Mesenchymal stem cell (in vitro differentiated cells and primary cell): ENCODE data around the gene STUM.
"Not testable (repeated sequence)": the region's sequence is repeated elsewhere in the genome, so short reads cannot be mapped to it uniquely, and the experiment has no call there.

Experiments
- DNase-seq: peaks from one replicate; pipeline ENCODE4 v3.0.0-alpha.2; 2013
- H2AFZ ChIP-seq: one replicate; pipeline ENCODE4 v1.6.1; 2013; ENCODE audit warnings: low read depth, mild to moderate bottlenecking, control low read depth, inconsistent platforms, low read length, moderate library complexity
- H2AK5ac ChIP-seq: 2 replicates; pipeline ENCODE4 v1.6.1; 2013; ENCODE audit warnings: low read length, moderate library complexity, mild to moderate bottlenecking, inconsistent platforms; ENCODE audit not compliant: severe bottlenecking
- H2BK120ac ChIP-seq: one replicate; pipeline ENCODE4 v1.6.1; 2013; ENCODE audit warnings: low read depth, mild to moderate bottlenecking, inconsistent platforms, low read length, moderate library complexity
- H2BK12ac ChIP-seq, 2 experiments: one replicate each; pipeline ENCODE4 v1.6.1; 2013; ENCODE audit warnings: inconsistent platforms in 2 of 2, low read length in 2 of 2, mild to moderate bottlenecking in 2 of 2, moderate library complexity in 2 of 2, control low read depth in 1 of 2
- H2BK15ac ChIP-seq: one replicate; pipeline ENCODE4 v1.6.1; 2013; ENCODE audit warnings: mild to moderate bottlenecking, low read depth, inconsistent platforms; ENCODE audit not compliant: poor library complexity, severe bottlenecking
- H2BK5ac ChIP-seq: 2 replicates; pipeline ENCODE4 v1.6.1; 2013; ENCODE audit warnings: low read depth, mild to moderate bottlenecking, low read length, control low read depth, inconsistent platforms; ENCODE audit not compliant: poor library complexity, severe bottlenecking
- H3K14ac ChIP-seq, 2 experiments: one replicate each; pipeline ENCODE4 v1.6.1; 2013; ENCODE audit warnings: inconsistent platforms in 2 of 2, low read length in 2 of 2, control low read depth in 1 of 2, mild to moderate bottlenecking in 1 of 2, moderate library complexity in 1 of 2
- H3K18ac ChIP-seq, 2 experiments: one replicate each; pipeline ENCODE4 v1.6.1; 2013; ENCODE audit warnings: inconsistent platforms in 2 of 2, low read length in 2 of 2, control low read depth in 1 of 2, low read depth in 1 of 2, mild to moderate bottlenecking in 1 of 2
- H3K23ac ChIP-seq, 2 experiments: one replicate each; pipeline ENCODE4 v1.6.1; 2013; ENCODE audit warnings: inconsistent platforms in 2 of 2, low read length in 2 of 2, mild to moderate bottlenecking in 2 of 2, moderate library complexity in 2 of 2, control low read depth in 1 of 2
- H3K27ac ChIP-seq: 2 replicates; pipeline ENCODE4 v1.5.1; 2013; ENCODE audit warnings: mild to moderate bottlenecking, moderate library complexity, low read length, control low read depth, inconsistent platforms; ENCODE audit not compliant: poor library complexity, severe bottlenecking
- H3K27me3 ChIP-seq, 2 experiments: 2 replicates each; pipeline versions ENCODE4 v1.6.1 to v1.7.0; 2013; ENCODE audit warnings: low read length in 2 of 2, mild to moderate bottlenecking in 2 of 2, moderate library complexity in 2 of 2, control low read depth in 1 of 2, inconsistent platforms in 1 of 2; ENCODE audit not compliant: control insufficient read depth in 1 of 2, insufficient read depth in 1 of 2
- H3K36me3 ChIP-seq, 2 experiments: 2 replicates each; pipeline versions ENCODE4 v1.6.1 to v1.7.0; 2013; ENCODE audit warnings: low read length in 2 of 2, control low read depth in 1 of 2, inconsistent platforms in 1 of 2, low read depth in 1 of 2, mild to moderate bottlenecking in 1 of 2; ENCODE audit not compliant: insufficient read depth in 2 of 2, control insufficient read depth in 1 of 2
- H3K4ac ChIP-seq, 2 experiments: one replicate each; pipeline ENCODE4 v1.6.1; 2013; ENCODE audit warnings: inconsistent platforms in 2 of 2, low read length in 2 of 2, mild to moderate bottlenecking in 2 of 2, moderate library complexity in 2 of 2, control low read depth in 1 of 2, low read depth in 1 of 2
- H3K4me1 ChIP-seq: 2 replicates; pipeline ENCODE4 v1.6.1; 2013; ENCODE audit warnings: low read depth, low read length, control low read depth; ENCODE audit not compliant: control insufficient read depth, insufficient read depth
- H3K4me2 ChIP-seq: 2 replicates; pipeline ENCODE4 v1.6.1; 2013; ENCODE audit warnings: low read length, mild to moderate bottlenecking, inconsistent platforms; ENCODE audit not compliant: poor library complexity, severe bottlenecking
- H3K4me3 ChIP-seq, 2 experiments: 2 replicates each; pipeline versions ENCODE4 v1.5.1 to v1.7.0; 2013; ENCODE audit warnings: low read length in 2 of 2, mild to moderate bottlenecking in 2 of 2, control low read depth in 1 of 2, low read depth in 1 of 2; ENCODE audit not compliant: insufficient read depth in 1 of 2
- H3K79me1 ChIP-seq: replicated peaks from 2 replicates; pipeline ENCODE4 v1.6.1; 2013; ENCODE audit warnings: mild to moderate bottlenecking, control low read depth, low read length, inconsistent platforms; ENCODE audit not compliant: poor library complexity, severe bottlenecking
- H3K9ac ChIP-seq: 2 replicates; pipeline ENCODE4 v1.7.0; 2013; ENCODE audit warnings: mild to moderate bottlenecking, low read length, moderate library complexity
- H3K9me3 ChIP-seq: 2 replicates; pipeline ENCODE4 v1.7.0; 2013; ENCODE audit warnings: mild to moderate bottlenecking, low read length; ENCODE audit not compliant: control insufficient read depth
- H4K8ac ChIP-seq: one replicate; pipeline ENCODE4 v1.6.1; 2013; ENCODE audit warnings: inconsistent platforms, mild to moderate bottlenecking, low read length, moderate library complexity
- H4K91ac ChIP-seq: one replicate; pipeline ENCODE4 v1.6.1; 2013; ENCODE audit warnings: mild to moderate bottlenecking, low read length, inconsistent platforms
- WGBS: methylation state at CpG from one replicate; pipeline ENCODE4 v1.1.7; 2013; ENCODE audit warnings: mixed read lengths; 5-methylcytosine and 5-hydroxymethylcytosine counted together

Gene STUM

GRCh38 chr1:226596531-226597165 is 48.1 kb downstream of the STUM start:
- DNase-seq: no peak
- Histone ChIP-seq H3K79me1 (no peaks in the 10 kb centered on the region), H2BK12ac (no peak overlapping the region), H3K9me3 (peaks cover 6% of the 10 kb centered on the region), H3K14ac (no peak overlapping the region), H3K27ac (no peak overlapping the region), H2AFZ (no peak overlapping the region), H4K91ac (no peak overlapping the region), H3K4me1 (no peaks in the 10 kb centered on the region), H3K4me3 (no peak overlapping the region), H2BK120ac (no peak overlapping the region), H3K4me2 (no peak overlapping the region), H3K27me3 (peaks cover 28 to 51% of the 10 kb centered on the region in 2 experiments), H3K36me3 (no peaks in the 10 kb centered on the region), H3K23ac (no peak overlapping the region), H2BK5ac (no peak overlapping the region), H4K8ac (no peak overlapping the region), H3K4ac (no peak overlapping the region), H2AK5ac (no peak overlapping the region), H2BK15ac (no peak overlapping the region), H3K18ac (no peak overlapping the region), H3K9ac (no peak overlapping the region)
- WGBS: 85% methylated on average over 15 of the region's 16 CpGs

DNA sequence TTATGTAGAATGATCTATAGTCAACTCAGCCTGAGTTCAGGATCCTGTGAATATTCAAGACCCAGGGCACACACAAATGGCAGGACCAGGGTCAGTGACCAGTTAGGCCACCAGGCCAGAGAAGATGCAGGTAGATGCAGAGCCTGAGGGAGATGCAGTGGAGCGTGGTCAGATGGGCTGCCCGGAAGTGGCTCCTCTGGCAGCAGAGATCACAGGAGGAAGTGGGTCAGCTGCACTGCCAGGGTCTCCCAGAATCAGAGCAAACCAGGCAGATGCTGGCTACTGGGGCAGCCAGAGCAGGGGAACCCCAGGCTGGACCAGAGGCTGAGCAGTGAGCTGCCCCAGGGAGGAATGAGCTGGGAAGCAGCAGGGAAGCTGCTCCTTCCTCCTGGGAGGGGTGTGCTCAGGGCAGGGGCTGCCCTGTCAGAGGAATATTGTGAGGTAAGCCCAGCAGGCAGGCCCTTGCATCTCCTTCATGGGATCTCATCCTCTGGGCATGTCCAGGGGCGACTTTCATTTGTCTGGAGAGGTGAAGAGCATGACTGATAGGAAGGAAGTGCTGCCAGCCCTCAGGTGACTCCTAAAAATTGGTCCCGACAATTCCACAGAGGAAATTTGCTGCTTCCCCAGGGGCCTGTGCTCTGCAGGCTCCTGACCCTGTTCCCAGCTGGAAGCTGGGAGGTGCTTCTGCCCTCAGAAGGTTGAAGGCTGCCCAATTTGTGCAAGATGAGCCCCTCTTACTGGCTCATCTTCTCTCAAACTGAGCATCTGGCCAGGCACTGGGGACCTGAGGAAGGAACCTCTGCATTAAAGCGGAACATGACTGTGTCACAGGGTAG is 49.3 kb downstream of the STUM start:
- no peak overlapping the region for H2AK5ac ChIP-seq
- no peak overlapping the region for H2BK120ac ChIP-seq
- no peak overlapping the region for H2BK15ac ChIP-seq
- no peak overlapping the region for H3K27ac ChIP-seq
- no peaks in the 10 kb centered on the region for H3K79me1 ChIP-seq
- no peak for DNase-seq
- H3K9me3 ChIP-seq: peaks cover 6% of the 10 kb centered on the region
- H3K14ac ChIP-seq: no peak overlapping the region
- no peak overlapping the region for H4K8ac ChIP-seq
- H3K4ac ChIP-seq: no peak overlapping the region
- H2BK12ac ChIP-seq: no peak overlapping the region
- H4K91ac ChIP-seq: no peak overlapping the region
- no peaks in the 10 kb centered on the region for H3K36me3 ChIP-seq
- H2AFZ ChIP-seq: no peak overlapping the region
- H3K4me2 ChIP-seq: no peak overlapping the region
- H3K27me3 ChIP-seq: peaks cover 33 to 51% of the 10 kb centered on the region in 2 experiments
- no peak overlapping the region for H3K4me3 ChIP-seq
- H3K23ac ChIP-seq: no peak overlapping the region
- 83% methylated on average over 5 of the region's 5 CpGs for WGBS
- H3K18ac ChIP-seq: no peak overlapping the region
- peaks cover 5% of the 10 kb centered on the region for H3K4me1 ChIP-seq
- H3K9ac ChIP-seq: no peak overlapping the region
- H2BK5ac ChIP-seq: no peak overlapping the region

GRCh38 chr1:226598455-226598849 is 49.9 kb downstream of the STUM start:
- Histone ChIP-seq H3K4me3 (no peak overlapping the region), H3K27me3 (peaks cover 36 to 49% of the 10 kb centered on the region in 2 experiments), H3K9me3 (peaks cover 6% of the 10 kb centered on the region), H3K4ac (no peak overlapping the region), H3K79me1 (no peaks in the 10 kb centered on the region), H2AK5ac (no peak overlapping the region), H3K36me3 (no peaks in the 10 kb centered on the region), H3K27ac (no peak overlapping the region), H2BK12ac (no peak overlapping the region), H3K4me1 (peaks cover 5% of the 10 kb centered on the region), H3K9ac (no peak overlapping the region), H2AFZ (no peak overlapping the region), H3K14ac (no peak overlapping the region), H3K18ac (no peak overlapping the region), H2BK5ac (no peak overlapping the region), H2BK15ac (no peak overlapping the region), H4K91ac (no peak overlapping the region), H3K4me2 (no peak overlapping the region), H2BK120ac (no peak overlapping the region), H4K8ac (no peak overlapping the region), H3K23ac (no peak overlapping the region)
- WGBS: 70% methylated on average over 2 of the region's 2 CpGs
- no peak for DNase-seq

DNA sequence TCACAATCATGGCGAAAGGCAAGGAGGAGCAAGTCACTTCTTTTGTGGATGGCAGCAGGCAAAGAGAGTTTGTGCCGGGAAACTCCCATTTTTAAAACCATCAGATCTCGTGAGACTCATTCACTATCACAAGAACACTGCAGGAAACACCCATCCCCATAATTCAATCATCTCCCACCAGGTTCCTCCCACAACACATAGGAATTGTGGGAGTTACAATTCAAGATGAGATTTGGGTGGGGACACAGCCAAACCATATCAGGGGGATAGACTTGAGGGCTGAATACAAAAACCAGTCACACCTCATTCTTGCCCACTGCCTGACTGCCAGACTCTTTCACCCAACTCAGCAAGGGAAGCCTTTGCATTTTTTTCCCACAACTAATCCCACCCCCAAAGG is 50.4 kb downstream of the STUM start:
- H3K4me3 ChIP-seq, H2AK5ac ChIP-seq, DNase-seq, H3K4me2 ChIP-seq, H2BK12ac ChIP-seq, H2BK15ac ChIP-seq, H2BK120ac ChIP-seq, H3K79me1 ChIP-seq, H3K9ac ChIP-seq, H2AFZ ChIP-seq, H4K91ac ChIP-seq, H4K8ac ChIP-seq, H3K4me1 ChIP-seq, H3K4ac ChIP-seq, H2BK5ac ChIP-seq, H3K27ac ChIP-seq, H3K14ac ChIP-seq, H3K18ac ChIP-seq, H3K9me3 ChIP-seq, H3K36me3 ChIP-seq, H3K23ac ChIP-seq: not testable (repeated sequence)
- H3K27me3 ChIP-seq: peaks cover 41 to 44% of the 10 kb centered on the region in 2 experiments
- 95% methylated on average over 3 of the region's 3 CpGs for WGBS
